Measurements from ENCODE around the gene LIPC. TPM values are rescaled to one million over a fixed set of nuclear protein-coding genes. Genes with fewer than 3 reads are reported as not detected.
A peak's percentile ranks its signal among the peaks of the same experiment; 100 is the strongest.

The LIPC gene
- total and polyA plus RNA-seq, 8 donors = 0.69 to 5.5 (median 1.5) TPM

DNA sequence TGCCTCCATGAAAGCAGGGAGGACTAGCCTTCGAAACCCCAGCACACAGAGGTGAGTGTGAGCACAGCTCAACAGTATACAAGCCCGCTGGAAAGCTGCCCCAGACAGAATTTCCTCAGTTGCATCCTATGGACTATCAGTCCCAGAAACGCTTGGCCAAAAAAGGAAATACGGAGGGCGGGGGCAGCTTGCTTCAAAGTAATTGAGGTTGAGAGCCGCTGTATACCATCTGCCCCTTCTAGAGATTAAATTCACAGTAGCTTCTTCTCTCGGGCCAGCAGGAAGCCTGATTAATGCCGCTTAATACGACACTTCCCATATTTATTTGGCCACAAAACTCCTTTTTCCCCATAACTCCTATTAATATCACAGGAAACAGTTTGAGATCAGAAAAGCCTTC is 88.7 kb downstream of the LIPC start:
- Histone ChIP-seq H3K4me1 (peaks cover 0 to 6% (median 5%) of the 10 kb centered on the region in 3 donors), H3K36me3 (no peaks in the 10 kb centered on the region), H3K9me3 (no peaks in the 10 kb centered on the region), H3K27me3 (no peaks in the 10 kb centered on the region), H3K27ac (no peak overlapping the region), H3K4me3 (no peak overlapping the region)
- FAIRE-seq (no peak), DNase-seq (no peak), ATAC-seq (no peak)
- intact Hi-C loops (cut with DNase I) = no loop called here
- TF ChIP-seq, protein P1, sequence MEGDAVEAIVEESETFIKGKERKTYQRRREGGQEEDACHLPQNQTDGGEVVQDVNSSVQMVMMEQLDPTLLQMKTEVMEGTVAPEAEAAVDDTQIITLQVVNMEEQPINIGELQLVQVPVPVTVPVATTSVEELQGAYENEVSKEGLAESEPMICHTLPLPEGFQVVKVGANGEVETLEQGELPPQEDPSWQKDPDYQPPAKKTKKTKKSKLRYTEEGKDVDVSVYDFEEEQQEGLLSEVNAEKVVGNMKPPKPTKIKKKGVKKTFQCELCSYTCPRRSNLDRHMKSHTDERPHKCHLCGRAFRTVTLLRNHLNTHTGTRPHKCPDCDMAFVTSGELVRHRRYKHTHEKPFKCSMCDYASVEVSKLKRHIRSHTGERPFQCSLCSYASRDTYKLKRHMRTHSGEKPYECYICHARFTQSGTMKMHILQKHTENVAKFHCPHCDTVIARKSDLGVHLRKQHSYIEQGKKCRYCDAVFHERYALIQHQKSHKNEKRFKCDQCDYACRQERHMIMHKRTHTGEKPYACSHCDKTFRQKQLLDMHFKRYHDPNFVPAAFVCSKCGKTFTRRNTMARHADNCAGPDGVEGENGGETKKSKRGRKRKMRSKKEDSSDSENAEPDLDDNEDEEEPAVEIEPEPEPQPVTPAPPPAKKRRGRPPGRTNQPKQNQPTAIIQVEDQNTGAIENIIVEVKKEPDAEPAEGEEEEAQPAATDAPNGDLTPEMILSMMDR (IDR thresholded peaks at IDR 0.05) = no peak
- 90% methylated on average over 9 of the region's 9 CpGs for WGBS, 2 donors

DNA sequence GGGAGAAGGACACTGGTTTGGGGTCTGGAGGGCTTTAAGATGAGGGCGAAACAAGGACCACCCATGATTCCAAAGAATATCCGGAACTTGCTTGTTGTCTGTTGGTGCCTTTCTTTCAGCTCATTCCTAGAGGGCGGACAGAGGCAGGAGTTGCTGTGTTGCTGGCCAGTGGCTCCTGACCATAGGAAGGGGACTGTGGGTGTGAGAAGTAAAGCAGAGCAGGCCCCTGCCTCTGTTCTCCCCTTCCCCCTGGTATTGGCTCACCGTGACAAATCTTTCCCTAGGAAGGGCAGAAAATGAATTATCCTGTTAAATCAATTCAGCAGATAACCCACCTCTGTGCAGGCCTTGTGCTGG is 89.1 kb downstream of the LIPC start:
- DNase-seq = no peak
- no peak for FAIRE-seq
- H3K36me3 ChIP-seq = no peaks in the 10 kb centered on the region
- peak overlapping the region in 2 of 4 donors; percentile 31 to 33 for H3K27ac ChIP-seq
- H3K27me3 ChIP-seq = no peaks in the 10 kb centered on the region
- no peak overlapping the region for H3K4me3 ChIP-seq
- intact Hi-C loops (cut with DNase I) = no loop called here
- H3K4me1 ChIP-seq = peaks cover 0 to 7% (median 5%) of the 10 kb centered on the region in 3 donors
- TF ChIP-seq, protein P1 (IDR thresholded peaks at IDR 0.05) = no peak
- ATAC-seq = no peak
- H3K9me3 ChIP-seq = no peaks in the 10 kb centered on the region
- 88 to 89% methylated on average over 4 of the region's 4 CpGs for WGBS, 2 donors

DNA sequence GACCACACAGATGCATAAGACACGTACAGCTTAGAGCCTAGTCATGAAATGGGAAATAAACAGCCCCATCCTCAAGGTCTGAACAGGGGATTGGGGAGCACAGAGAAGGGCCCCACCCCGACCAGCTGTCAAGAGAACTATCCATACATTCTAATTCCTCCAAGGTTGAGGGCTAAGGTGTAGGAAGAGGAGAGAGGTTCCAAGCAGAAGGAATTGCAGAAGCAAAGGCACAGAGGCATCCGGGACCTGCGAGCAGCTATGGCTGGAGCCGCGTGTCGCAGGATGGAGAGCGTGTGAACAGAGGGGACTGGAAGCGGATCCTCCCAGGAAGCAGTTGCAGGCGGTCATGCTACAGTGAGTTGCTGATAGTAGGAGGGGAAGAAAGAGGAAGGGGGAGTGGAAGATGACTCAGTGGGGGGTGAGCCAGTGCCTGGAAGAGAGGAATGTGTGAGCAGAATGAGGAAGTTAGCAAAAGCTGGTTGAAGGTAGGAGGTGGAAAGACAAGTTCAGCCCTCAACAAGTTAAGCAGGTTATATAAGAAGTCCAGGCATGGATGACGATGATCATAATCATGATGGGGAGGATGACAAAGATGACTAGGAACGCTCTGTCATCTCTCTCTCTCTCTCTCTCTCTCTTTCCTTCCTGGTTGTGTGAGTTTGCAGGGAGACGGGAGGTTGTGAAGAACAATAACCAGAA is 89.7 kb downstream of the LIPC start:
- Histone ChIP-seq H3K36me3 (no peaks in the 10 kb centered on the region), H3K4me3 (no peak overlapping the region), H3K27me3 (no peaks in the 10 kb centered on the region), H3K27ac (peak overlapping the region in 2 of 4 donors; percentile 33 to 38), H3K9me3 (no peaks in the 10 kb centered on the region), H3K4me1 (peaks cover 3 to 12% (median 5%) of the 10 kb centered on the region in 3 donors)
- TF ChIP-seq, protein P1 (IDR thresholded peaks at IDR 0.05) = no peak
- DNase-seq = peak in 3 of 6 donors; percentile 35 to 59 (median 42)
- no peak for FAIRE-seq
- WGBS, 2 donors = 79 to 84% methylated on average over 13 of the region's 13 CpGs
- ATAC-seq = peak; percentile 56 to 80 (median 73)
- intact Hi-C loops (cut with DNase I) = no loop called here

DNA sequence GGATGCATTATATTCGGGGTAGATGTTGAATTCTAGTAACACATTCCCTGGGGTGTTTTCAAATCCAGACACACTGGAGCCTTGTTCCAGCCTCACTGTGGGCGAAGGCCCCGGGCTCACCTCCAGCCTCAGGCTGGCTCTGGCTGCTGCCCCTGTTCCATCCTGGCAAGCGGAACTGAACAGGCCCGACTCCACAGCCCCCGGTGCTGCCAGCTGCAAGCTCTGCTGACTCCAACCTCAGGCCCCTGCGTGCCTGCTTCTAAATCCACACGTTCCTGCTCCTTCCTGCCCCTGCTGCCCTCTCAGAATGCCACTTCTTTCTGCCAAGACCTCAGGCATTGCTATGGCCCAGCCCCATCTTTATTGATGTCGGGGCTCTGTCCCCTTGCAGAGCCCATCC is 90.6 kb downstream of the LIPC start:
- ATAC-seq = no peak
- H3K4me3 ChIP-seq = no peak overlapping the region
- no peak for FAIRE-seq
- DNase-seq = no peak
- intact Hi-C loops (cut with DNase I) = no loop called here
- H3K27me3 ChIP-seq = no peaks in the 10 kb centered on the region
- H3K9me3 ChIP-seq = no peaks in the 10 kb centered on the region
- H3K4me1 ChIP-seq = peaks cover 12 to 22% (median 13%) of the 10 kb centered on the region in 3 donors
- peak overlapping the region in 2 of 4 donors; percentile 26 to 38 for H3K27ac ChIP-seq
- TF ChIP-seq, protein P1 (IDR thresholded peaks at IDR 0.05) = no peak
- no peaks in the 10 kb centered on the region for H3K36me3 ChIP-seq
- WGBS, 2 donors = 87 to 88% methylated on average over 9 of the region's 9 CpGs

GRCh38 chr15:58522865-58523264 is 91.1 kb downstream of the LIPC start:
- Histone ChIP-seq H3K36me3 (no peaks in the 10 kb centered on the region), H3K9me3 (no peaks in the 10 kb centered on the region), H3K4me3 (no peak overlapping the region), H3K27ac (peak overlapping the region in 1 of 4 donors; percentile 26), H3K4me1 (peaks cover 16 to 27% (median 18%) of the 10 kb centered on the region in 3 donors), H3K27me3 (no peaks in the 10 kb centered on the region)
- FAIRE-seq = no peak
- intact Hi-C loops (cut with DNase I) = no loop called here
- TF ChIP-seq, protein P1 (IDR thresholded peaks at IDR 0.05) = no peak
- no peak for ATAC-seq
- WGBS, 2 donors = 85 to 86% methylated on average over 9 of the region's 9 CpGs
- no peak for DNase-seq

Data from pancreas (tissue), 10 donors.